Parathyroid adenoma (tissue), 2 donors: Measurements from ENCODE around the gene TAF5L.

ENCODE experiments used
- H2AFZ ChIP-seq: fragments of 300-600 bp; sonication (generic); one replicate; pipeline ENCODE4 v1.7.0; 2017; ENCODE audit warnings: antibody characterized with exemption, mild to moderate bottlenecking
- H3K27ac ChIP-seq: fragments of 300-600 bp; sonication (generic); one replicate; pipeline ENCODE4 v1.7.0; 2017
- H3K27me3 ChIP-seq: fragments of 300-600 bp; sonication (generic); one replicate; pipeline ENCODE4 v1.7.0; 2017; ENCODE audit warnings: low read length; ENCODE audit not compliant: control insufficient read depth, insufficient read depth
- H3K36me3 ChIP-seq: fragments of 300-600 bp; sonication (generic); one replicate; pipeline ENCODE4 v1.7.0; 2017; ENCODE audit warnings: low read length; ENCODE audit not compliant: control insufficient read depth, insufficient read depth
- H3K4me1 ChIP-seq: fragments of 300-600 bp; sonication (generic); one replicate; pipeline ENCODE4 v1.7.0; 2017; ENCODE audit warnings: control low read depth
- H3K4me2 ChIP-seq: fragments of 300-600 bp; sonication (generic); one replicate; pipeline ENCODE4 v1.7.0; 2017; ENCODE audit warnings: low read length
- H3K4me3 ChIP-seq: fragments of 300-600 bp; sonication (generic); one replicate; pipeline ENCODE4 v1.7.0; 2017; ENCODE audit warnings: low read depth, low read length
- H3K79me2 ChIP-seq: fragments of 300-600 bp; sonication (generic); one replicate; pipeline ENCODE4 v1.7.0; 2017; ENCODE audit warnings: control low read depth
- H3K9ac ChIP-seq: fragments of 300-600 bp; sonication (generic); one replicate; pipeline ENCODE4 v1.7.0; 2017; ENCODE audit warnings: mild to moderate bottlenecking
- H3K9me3 ChIP-seq: fragments of 300-600 bp; sonication (generic); one replicate; pipeline ENCODE4 v1.7.0; 2017; ENCODE audit warnings: low read length; ENCODE audit not compliant: control insufficient read depth
- CTCF ChIP-seq: fragments of 300-600 bp; sonication (generic); IDR thresholded peaks from one replicate; pipeline ENCODE4 v1.7.0; 2017; ENCODE audit warnings: antibody characterized with exemption, mild to moderate bottlenecking
- donor health status: primary hyperparathyroidism.

Gene TAF5L

DNA sequence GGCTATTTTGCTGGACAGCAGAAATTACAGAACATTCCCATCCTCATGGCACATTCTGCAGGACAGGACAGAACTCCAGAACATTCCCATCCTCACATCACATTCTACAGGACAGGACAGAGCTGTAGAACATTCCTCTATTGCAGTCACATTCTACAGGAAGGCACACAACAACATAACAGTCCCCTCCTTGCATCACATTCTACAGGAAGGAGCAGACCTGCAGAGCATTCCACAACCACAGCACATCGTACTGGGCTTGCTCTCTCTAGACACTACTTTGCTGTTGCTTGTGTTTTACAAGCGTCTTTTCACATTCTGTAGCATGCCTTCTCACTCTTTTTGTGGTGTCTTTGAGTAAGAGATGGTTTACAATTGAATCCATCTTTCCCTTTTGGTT lies 40.6 kb downstream of the TAF5L start:
- H3K27ac ChIP-seq = no peak overlapping the region
- H3K4me2 ChIP-seq = no peak overlapping the region
- no peak for TF ChIP-seq CTCF
- H3K79me2 ChIP-seq = no peaks in the 10 kb centered on the region
- no peaks in the 10 kb centered on the region for H3K36me3 ChIP-seq
- no peak overlapping the region for H3K9ac ChIP-seq
- no peaks in the 10 kb centered on the region for H3K9me3 ChIP-seq
- H3K27me3 ChIP-seq = no peaks in the 10 kb centered on the region
- no peak overlapping the region for H2AFZ ChIP-seq
- H3K4me1 ChIP-seq = no peaks in the 10 kb centered on the region
- H3K4me3 ChIP-seq = no peak overlapping the region

GRCh38 chr1:229582715-229583114 lies 43.2 kb downstream of the TAF5L start:
- no peaks in the 10 kb centered on the region for H3K36me3 ChIP-seq
- H3K9me3 ChIP-seq = no peaks in the 10 kb centered on the region
- TF ChIP-seq CTCF = no peak
- H3K79me2 ChIP-seq = no peaks in the 10 kb centered on the region
- H3K4me1 ChIP-seq = peaks cover 7% of the 10 kb centered on the region
- no peak overlapping the region for H2AFZ ChIP-seq
- H3K27ac ChIP-seq = no peak overlapping the region
- H3K4me2 ChIP-seq = no peak overlapping the region
- H3K27me3 ChIP-seq = no peaks in the 10 kb centered on the region
- H3K4me3 ChIP-seq = no peak overlapping the region
- H3K9ac ChIP-seq = no peak overlapping the region

GRCh38 chr1:229582011-229582694 lies 43.8 kb downstream of the TAF5L start:
- no peak overlapping the region for H3K27ac ChIP-seq

DNA sequence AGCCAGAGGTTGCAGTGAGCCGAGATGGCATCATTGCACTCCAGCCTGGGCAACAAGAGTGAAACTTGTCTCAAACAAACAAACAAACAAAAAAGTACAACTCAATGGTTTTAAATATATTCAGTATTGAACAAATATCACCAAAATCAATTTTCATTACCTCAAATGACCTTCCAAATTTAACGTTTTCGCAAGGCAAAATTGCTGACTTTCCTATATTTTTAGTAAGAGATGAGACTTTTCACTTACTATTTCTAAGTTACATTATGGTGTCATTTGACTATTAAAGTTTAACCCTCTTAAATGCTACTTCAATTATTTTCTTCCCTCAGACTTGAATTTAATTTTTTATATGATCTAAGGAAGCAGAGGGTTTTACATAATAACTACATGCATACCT lies 44.4 kb downstream of the TAF5L start:
- H3K79me2 ChIP-seq = no peaks in the 10 kb centered on the region
- H3K36me3 ChIP-seq = no peaks in the 10 kb centered on the region
- no peak overlapping the region for H3K4me3 ChIP-seq
- H2AFZ ChIP-seq = no peak overlapping the region
- peaks cover 7% of the 10 kb centered on the region for H3K4me1 ChIP-seq
- no peak overlapping the region for H3K27ac ChIP-seq
- H3K4me2 ChIP-seq = no peak overlapping the region
- no peaks in the 10 kb centered on the region for H3K9me3 ChIP-seq
- no peak for TF ChIP-seq CTCF
- H3K27me3 ChIP-seq = no peaks in the 10 kb centered on the region
- H3K9ac ChIP-seq = no peak overlapping the region

More at GRCh38 chr1:229582011-229582694, 43.8 kb downstream of the TAF5L start:
- Histone ChIP-seq H3K4me2 (no peak overlapping the region), H3K79me2 (no peaks in the 10 kb centered on the region), H3K9ac (no peak overlapping the region), H3K27me3 (no peaks in the 10 kb centered on the region), H3K36me3 (no peaks in the 10 kb centered on the region), H3K4me1 (peaks cover 7% of the 10 kb centered on the region), H2AFZ (no peak overlapping the region), H3K4me3 (no peak overlapping the region), H3K9me3 (no peaks in the 10 kb centered on the region)
- no peak for TF ChIP-seq CTCF

DNA sequence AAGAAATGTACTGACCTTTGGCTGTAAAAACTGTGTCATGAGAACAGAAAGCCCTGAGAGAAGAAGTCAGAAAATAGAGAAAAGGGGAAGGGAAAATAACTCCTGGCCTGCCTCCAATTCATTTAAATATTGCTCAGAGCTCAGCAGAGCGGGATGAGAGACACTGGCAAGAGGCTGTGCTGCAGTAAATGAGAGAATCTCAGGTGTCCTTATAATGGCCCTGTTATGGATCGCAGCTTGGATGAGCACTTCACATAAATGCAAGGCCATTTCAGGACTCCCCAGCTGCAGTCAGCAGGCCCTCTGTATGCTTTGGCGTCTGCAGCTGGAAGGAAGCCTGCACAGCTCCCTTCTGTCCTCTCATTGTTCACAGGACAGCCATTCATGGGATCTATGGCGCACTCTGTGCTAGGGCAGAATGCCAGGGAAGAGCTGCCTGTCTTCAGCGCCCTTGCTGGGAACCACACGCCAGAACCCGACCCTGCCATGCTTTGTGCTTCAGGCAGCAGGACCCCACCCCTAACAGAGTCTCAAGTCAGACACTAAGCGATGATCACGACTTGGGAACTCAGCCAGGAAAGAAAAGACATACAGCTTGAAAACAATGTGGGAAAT lies 46.8 kb downstream of the TAF5L start:
- Histone ChIP-seq H3K9ac (no peak overlapping the region), H3K36me3 (no peaks in the 10 kb centered on the region), H3K79me2 (no peaks in the 10 kb centered on the region), H3K4me1 (peaks cover 7% of the 10 kb centered on the region), H3K27me3 (no peaks in the 10 kb centered on the region), H3K27ac (peak overlapping the region; percentile 61), H3K4me3 (no peak overlapping the region), H3K4me2 (peak overlapping the region; percentile 23), H2AFZ (peak overlapping the region; percentile 78), H3K9me3 (no peaks in the 10 kb centered on the region)
- TF ChIP-seq CTCF = no peak
